ENCODE data around the gene NID2.

DNA sequence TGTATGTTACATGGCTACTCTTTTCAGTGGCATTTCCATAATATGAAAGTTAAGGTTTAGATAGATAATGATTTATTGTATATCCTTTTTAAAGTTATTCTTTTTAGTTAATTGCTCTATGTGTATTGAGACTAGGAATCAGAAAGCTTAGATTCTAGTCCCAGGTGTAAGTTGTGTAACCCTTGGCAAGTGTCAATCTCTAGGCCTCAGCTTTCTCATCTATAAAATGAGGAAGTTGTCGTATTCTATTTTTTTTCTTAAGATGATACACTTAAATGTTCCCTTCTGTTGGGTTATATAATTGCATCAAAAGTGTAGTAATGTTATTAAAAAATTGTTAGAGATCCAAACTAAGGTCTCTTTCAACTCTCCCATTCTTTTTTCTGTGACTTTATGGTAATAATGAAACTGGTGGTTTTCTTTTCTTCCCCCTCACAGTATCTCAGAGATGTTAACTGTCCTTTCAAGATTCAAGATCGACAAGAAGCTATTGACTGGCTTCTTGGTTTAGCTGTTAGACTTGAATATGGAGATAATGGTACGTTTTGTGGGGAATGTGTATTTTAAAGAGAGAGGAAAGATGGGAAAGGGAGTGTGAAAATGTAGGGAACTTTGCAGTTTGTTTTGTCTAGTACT lies 75.5 kb downstream of the NID2 start:
- TF ChIP-seq, protein P1, sequence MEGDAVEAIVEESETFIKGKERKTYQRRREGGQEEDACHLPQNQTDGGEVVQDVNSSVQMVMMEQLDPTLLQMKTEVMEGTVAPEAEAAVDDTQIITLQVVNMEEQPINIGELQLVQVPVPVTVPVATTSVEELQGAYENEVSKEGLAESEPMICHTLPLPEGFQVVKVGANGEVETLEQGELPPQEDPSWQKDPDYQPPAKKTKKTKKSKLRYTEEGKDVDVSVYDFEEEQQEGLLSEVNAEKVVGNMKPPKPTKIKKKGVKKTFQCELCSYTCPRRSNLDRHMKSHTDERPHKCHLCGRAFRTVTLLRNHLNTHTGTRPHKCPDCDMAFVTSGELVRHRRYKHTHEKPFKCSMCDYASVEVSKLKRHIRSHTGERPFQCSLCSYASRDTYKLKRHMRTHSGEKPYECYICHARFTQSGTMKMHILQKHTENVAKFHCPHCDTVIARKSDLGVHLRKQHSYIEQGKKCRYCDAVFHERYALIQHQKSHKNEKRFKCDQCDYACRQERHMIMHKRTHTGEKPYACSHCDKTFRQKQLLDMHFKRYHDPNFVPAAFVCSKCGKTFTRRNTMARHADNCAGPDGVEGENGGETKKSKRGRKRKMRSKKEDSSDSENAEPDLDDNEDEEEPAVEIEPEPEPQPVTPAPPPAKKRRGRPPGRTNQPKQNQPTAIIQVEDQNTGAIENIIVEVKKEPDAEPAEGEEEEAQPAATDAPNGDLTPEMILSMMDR (IDR thresholded peaks at IDR 0.05; ENCODE audit: poor library complexity): no peak
- TF ChIP-seq EZH2 (IDR thresholded peaks at IDR 0.05; ENCODE audit: borderline replicate concordance): no peak
- no peak for TF ChIP-seq EZH2phosphoT487 (IDR thresholded peaks at IDR 0.05; ENCODE audit: low read depth, severe bottlenecking, unreplicated experiment)
